K562 (cell line): ENCODE data around the gene GP1BB. TPM values are rescaled to one million over a fixed set of nuclear protein-coding genes. Genes with fewer than 3 reads are reported as not detected.

ENCODE experiments used
- ATAC-seq: fragments of 200-7000 bp; cut with Tn5 transposase; 3 replicates; pipeline ENCODE4 v1.9.1; 2020; ENCODE audit warnings: moderate library complexity
- BruUV-seq: library from RNA; stranded (reverse); fragments of 400-500 nt; replicated peaks from 2 replicates; lab custom pipeline; 2021; lab: Mats Ljungman, UMichigan
- CTCF ChIA-PET: fragments of 300-600 bp; formaldehyde crosslinking; extraction: SDS; loops from one replicate; lab custom pipeline; 2021; ENCODE audit warnings: low intra/inter-chr PET ratio; lab: Yijun Ruan, JAX
- POLR2A ChIA-PET: fragments of 300-600, 350-650 bp; sonication (Branson Sonifier 250); formaldehyde crosslinking; extraction: SDS; loops from one replicate; lab custom pipeline; 2021; ENCODE audit warnings: antibody characterized with exemption, inconsistent platforms; lab: Yijun Ruan, JAX
- DNase-seq, 4 experiments: peaks; one replicate each; pipeline versions ENCODE4 v3.0.0 to v3.0.0-alpha.2; 2011 to 2018; ENCODE audit warnings: low spot score in 3 of 4, mixed read lengths in 3 of 4; ENCODE audit errors: extremely low read depth in 1 of 4
- FAIRE-seq: peaks from 2 replicates; lab custom pipeline; 2011; peaks lifted over from hg19 to GRCh38; lab: Jason Lieb, UNC
- H2AFZ ChIP-seq: 2 replicates; pipeline ENCODE4 v1.6.0; 2011; ENCODE audit warnings: low read depth, low read length, control low read depth, inconsistent platforms
- H3K27ac ChIP-seq: fragments of 200-600 bp; 3 replicates; pipeline ENCODE4 v1.8.0; 2011; ENCODE audit warnings: low read depth, mild to moderate bottlenecking, control low read depth, inconsistent platforms, low read length, moderate library complexity, mixed read lengths; ENCODE audit errors: extremely low read depth
- H3K27me3 ChIP-seq, 2 experiments: fragments of 300-600 bp in 1 of 2; 2 replicates in 1 of 2; 3 replicates in 1 of 2; pipeline versions ENCODE4 v1.6.0 to v1.8.0; 2011; ENCODE audit warnings: inconsistent platforms in 2 of 2, low read length in 2 of 2, mild to moderate bottlenecking in 1 of 2, mixed read lengths in 1 of 2, moderate library complexity in 1 of 2; ENCODE audit not compliant: control insufficient read depth in 2 of 2, insufficient read depth in 2 of 2
- H3K36me3 ChIP-seq: fragments of 300-600 bp; 3 replicates; pipeline ENCODE4 v1.8.0; 2011; ENCODE audit warnings: mild to moderate bottlenecking, low read length, inconsistent platforms; ENCODE audit not compliant: control insufficient read depth, insufficient read depth
- H3K4me1 ChIP-seq, 2 experiments: fragments of 200-600 bp in 1 of 2; replicated peaks in 1 of 2; 2 replicates in 1 of 2; 3 replicates in 1 of 2; pipeline versions ENCODE4 v1.5.1 to v1.8.0; 2011; ENCODE audit warnings: inconsistent platforms in 2 of 2, low read length in 2 of 2, mild to moderate bottlenecking in 1 of 2, mixed read lengths in 1 of 2, moderate library complexity in 1 of 2; ENCODE audit not compliant: control insufficient read depth in 2 of 2, insufficient read depth in 2 of 2
- H3K4me2 ChIP-seq: 2 replicates; pipeline ENCODE4 v1.6.1; 2011; ENCODE audit warnings: low read length, control low read depth, inconsistent platforms, mixed read lengths; ENCODE audit not compliant: insufficient read depth
- H3K4me3 ChIP-seq: fragments of 200-600 bp; sonication (generic), shearing (Covaris generic); 2 replicates; pipeline ENCODE4 v1.5.1; 2016; ENCODE audit warnings: control low read depth, inconsistent platforms
- H3K79me2 ChIP-seq: fragments of 200-600 bp; 3 replicates; pipeline ENCODE4 v1.8.0; 2011; ENCODE audit warnings: low read length, inconsistent platforms; ENCODE audit not compliant: control insufficient read depth, insufficient read depth
- H3K9ac ChIP-seq, 2 experiments: 2 replicates each; pipeline versions ENCODE4 v1.6.0 to v1.6.1; 2011; ENCODE audit warnings: low read depth in 2 of 2, low read length in 2 of 2, control low read depth in 1 of 2, inconsistent platforms in 1 of 2, mild to moderate bottlenecking in 1 of 2, mixed read lengths in 1 of 2; ENCODE audit not compliant: insufficient read depth in 1 of 2
- H3K9me1 ChIP-seq: one replicate; pipeline ENCODE4 v1.6.0; 2011; ENCODE audit warnings: inconsistent platforms, mild to moderate bottlenecking, low read length, moderate library complexity; ENCODE audit not compliant: control insufficient read depth, insufficient read depth
- H3K9me3 ChIP-seq: replicated peaks from 2 replicates; pipeline ENCODE4 v1.5.1; 2011; ENCODE audit warnings: low read depth, low read length, inconsistent platforms; ENCODE audit not compliant: control insufficient read depth, insufficient read depth
- H4K20me1 ChIP-seq: replicated peaks from 2 replicates; pipeline ENCODE4 v1.6.1; 2011; ENCODE audit warnings: low read length, inconsistent platforms, mixed read lengths; ENCODE audit not compliant: control insufficient read depth, insufficient read depth
- MEIS2 ChIP-seq: fragments of 450-650 bp; IDR thresholded peaks from 2 replicates; pipeline ENCODE4 v1.6.1; 2014; ENCODE audit warnings: mild to moderate bottlenecking; ENCODE audit not compliant: partially characterized antibody
- RBM25 ChIP-seq: fragments of 200-400 bp; formaldehyde crosslinking; IDR thresholded peaks from 2 replicates; pipeline ENCODE4 v1.6.1; 2018; ENCODE audit warnings: low read length, low read depth, moderate library complexity; ENCODE audit not compliant: severe bottlenecking
- STAT5A ChIP-seq: IDR thresholded peaks from 2 replicates; pipeline ENCODE4 v1.6.1; 2012; ENCODE audit warnings: low read length, inconsistent platforms, borderline replicate concordance
- ZFP36 ChIP-seq: fragments of 150-350 bp; IDR thresholded peaks from 2 replicates; pipeline ENCODE4 v1.6.1; 2018; ENCODE audit warnings: low read length, low read depth; ENCODE audit not compliant: partially characterized antibody
- WGBS: fragments of 100-300 bp; shearing (Covaris generic); methylation state at CpG from one replicate; pipeline ENCODE4 v1.1.6; 2016; ENCODE audit warnings: low coverage, mixed read lengths; ENCODE audit not compliant: insufficient coverage; ENCODE audit errors: missing lambda C conversion rate; 5-methylcytosine and 5-hydroxymethylcytosine counted together
- in situ Hi-C: fragments of 300-500 bp; cut with MboI; formaldehyde crosslinking; loops from 4 replicates; pipeline ENCODE4 v1.15.0; 2018; ENCODE audit warnings: inconsistent platforms, mixed read lengths
- intact Hi-C: fragments of 100-400 bp; cut with micrococcal nuclease; formaldehyde crosslinking; loops from 2 replicates; pipeline ENCODE4 v1.14.2; 2022
- polyA plus RNA-seq, 8 experiments: library from polyadenylated mRNA; depleted of rRNA in 4 of 8; stranded (reverse) in 5 of 8; unstranded in 3 of 8; fragments of >200 nt; fragmentation: Nextera tagmentation in 2 of 8; fragmentation: Illumina TruSeq in 1 of 8; extraction: Ambion mirVana in 2 of 8; extraction: Trizol in 1 of 8; gene quantifications; 2 replicates each; pipeline versions ENCODE4 v1.2.1 to v1.2.3, GENCODE V29; 2011 to 2014; ENCODE audit warnings: inconsistent platforms in 1 of 8, missing spikeins in 1 of 8
- total RNA-seq, 7 experiments: library from RNA; depleted of rRNA in 6 of 7; stranded (reverse); fragments of >200 nt in 6 of 7; fragmentation: Illumina TruSeq in 2 of 7; extraction: Trizol in 2 of 7; gene quantifications; 2 replicates each; pipeline versions ENCODE4 v1.2.1 to v1.2.3, GENCODE V29; 2011 to 2021; ENCODE audit warnings: low replicate concordance in 1 of 7
- TF ChIP-seq, protein P1 (sequence below): fragments of 250-450 bp; sonication (Bioruptor Pico); IDR thresholded peaks from 2 replicates; pipeline ENCODE4 v1.4.0; 2020; ENCODE audit warnings: mild to moderate bottlenecking, moderate library complexity, borderline replicate concordance
- TF ChIP-seq, protein P2 (sequence below): sonication (generic); formaldehyde crosslinking; IDR thresholded peaks from 2 replicates; pipeline ENCODE4 v1.9.0; 2022; ENCODE audit warnings: mild to moderate bottlenecking, missing genetic modification reagents
- TF ChIP-seq, protein P3 (sequence below): fragments of 450-650 bp; IDR thresholded peaks from 2 replicates; pipeline ENCODE4 v1.6.1; 2016; ENCODE audit warnings: mild to moderate bottlenecking
- TF ChIP-seq, protein P4 (sequence below): fragments of 250-450 bp; sonication (Bioruptor Pico); IDR thresholded peaks from 2 replicates; pipeline ENCODE4 v1.8.0; 2021; ENCODE audit warnings: moderate library complexity, mild to moderate bottlenecking, inconsistent platforms
- TF ChIP-seq, protein P5 (sequence below): IDR thresholded peaks from 2 replicates; pipeline ENCODE4 v1.6.1; 2012; ENCODE audit warnings: low read depth, low read length, improper control_type of control experiment, borderline replicate concordance

The GP1BB gene
- total and polyA plus RNA-seq, 9 of the 15 experiments (the other 6 are each of a cell fraction or from before 2014, with no cell fraction given) = 0.69 to 162 (median 2.8) TPM

DNA sequence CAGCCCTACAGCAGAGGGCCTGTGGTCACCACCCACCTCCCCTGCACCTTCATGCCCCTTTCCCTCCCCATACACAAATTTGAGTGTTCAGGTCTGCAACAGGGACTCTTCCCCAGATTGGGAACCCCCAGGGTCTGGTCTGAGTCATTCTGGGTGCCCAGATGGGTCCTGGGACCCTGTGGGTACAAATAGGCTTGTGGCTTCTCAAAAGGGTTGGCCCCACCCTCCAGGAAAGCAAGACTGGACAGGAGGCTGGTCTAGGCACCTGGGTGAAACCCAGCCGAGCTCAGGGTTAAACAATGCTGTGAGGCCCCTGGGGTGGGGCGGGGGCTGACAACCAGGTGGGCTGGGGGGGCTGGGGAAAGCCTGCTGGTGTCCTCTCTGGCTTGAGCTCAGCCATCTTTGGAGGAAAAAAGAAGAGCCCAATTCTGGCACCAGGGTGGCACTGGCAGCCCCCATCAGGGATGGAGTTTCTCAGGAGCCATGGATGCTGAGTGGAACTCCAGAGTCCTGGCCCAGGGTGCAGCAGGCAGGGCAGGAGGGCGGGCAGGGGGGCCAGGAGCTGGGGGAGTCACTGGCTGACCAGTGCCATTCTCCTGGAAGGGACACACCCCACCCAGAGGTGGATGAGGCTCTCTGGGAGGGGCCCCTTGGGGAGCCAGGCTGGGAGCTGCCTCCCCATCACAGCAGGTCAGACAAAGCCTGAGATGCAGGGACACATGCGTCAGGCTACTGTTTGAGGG is 8.0 kb upstream of the GP1BB start (continued):
- TF ChIP-seq, protein P1, sequence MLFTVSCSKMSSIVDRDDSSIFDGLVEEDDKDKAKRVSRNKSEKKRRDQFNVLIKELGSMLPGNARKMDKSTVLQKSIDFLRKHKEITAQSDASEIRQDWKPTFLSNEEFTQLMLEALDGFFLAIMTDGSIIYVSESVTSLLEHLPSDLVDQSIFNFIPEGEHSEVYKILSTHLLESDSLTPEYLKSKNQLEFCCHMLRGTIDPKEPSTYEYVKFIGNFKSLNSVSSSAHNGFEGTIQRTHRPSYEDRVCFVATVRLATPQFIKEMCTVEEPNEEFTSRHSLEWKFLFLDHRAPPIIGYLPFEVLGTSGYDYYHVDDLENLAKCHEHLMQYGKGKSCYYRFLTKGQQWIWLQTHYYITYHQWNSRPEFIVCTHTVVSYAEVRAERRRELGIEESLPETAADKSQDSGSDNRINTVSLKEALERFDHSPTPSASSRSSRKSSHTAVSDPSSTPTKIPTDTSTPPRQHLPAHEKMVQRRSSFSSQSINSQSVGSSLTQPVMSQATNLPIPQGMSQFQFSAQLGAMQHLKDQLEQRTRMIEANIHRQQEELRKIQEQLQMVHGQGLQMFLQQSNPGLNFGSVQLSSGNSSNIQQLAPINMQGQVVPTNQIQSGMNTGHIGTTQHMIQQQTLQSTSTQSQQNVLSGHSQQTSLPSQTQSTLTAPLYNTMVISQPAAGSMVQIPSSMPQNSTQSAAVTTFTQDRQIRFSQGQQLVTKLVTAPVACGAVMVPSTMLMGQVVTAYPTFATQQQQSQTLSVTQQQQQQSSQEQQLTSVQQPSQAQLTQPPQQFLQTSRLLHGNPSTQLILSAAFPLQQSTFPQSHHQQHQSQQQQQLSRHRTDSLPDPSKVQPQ (CRISPR knock-in tag) = no peak
- TF ChIP-seq ZFP36 = peak; percentile 1
- TF ChIP-seq STAT5A = no peak

DNA sequence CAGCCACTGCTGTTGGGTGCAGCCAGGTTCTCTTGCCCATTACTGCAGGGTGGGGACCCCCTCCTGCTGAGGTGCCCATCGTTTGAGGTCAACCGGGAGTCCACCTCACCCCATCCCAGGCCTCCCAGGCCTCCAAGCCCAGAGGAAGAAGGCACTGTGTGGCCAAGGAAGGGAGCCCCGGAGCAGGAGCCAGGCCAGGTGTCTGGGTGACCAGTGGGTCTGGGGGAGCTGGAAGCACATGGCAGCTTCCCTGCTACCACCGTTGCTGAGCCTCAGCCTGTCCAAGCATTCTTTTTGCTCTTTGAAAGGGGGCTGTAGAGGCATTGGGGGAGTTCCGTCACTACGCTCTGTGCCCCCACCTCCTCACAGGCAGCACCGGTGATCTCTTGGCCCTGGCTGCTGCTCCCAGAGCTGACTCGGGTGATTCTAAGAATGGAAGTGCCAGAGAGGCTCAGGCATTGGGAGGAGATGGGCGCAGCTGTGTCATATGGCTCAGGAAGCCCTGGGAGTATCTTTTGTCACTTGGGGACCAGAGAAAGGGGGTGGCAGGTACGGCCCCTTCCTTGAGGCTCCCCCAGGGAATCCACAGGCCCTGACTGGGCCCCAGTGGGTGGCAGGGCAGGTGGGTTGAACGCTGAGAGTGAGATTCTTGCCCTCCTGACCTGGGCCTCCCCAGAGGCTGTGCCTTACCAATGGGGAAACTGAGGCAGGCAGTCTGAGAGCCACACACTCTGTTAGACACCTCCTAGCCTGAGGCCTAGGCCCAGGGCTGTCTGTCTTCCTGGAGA is 7.1 kb upstream of the GP1BB start:
- peaks cover 33% of the 10 kb centered on the region for H3K79me2 ChIP-seq
- no peak overlapping the region for H3K27ac ChIP-seq
- peaks cover 20% of the 10 kb centered on the region for H3K36me3 ChIP-seq
- 57% methylated on average over 11 of the region's 11 CpGs for WGBS
- in situ Hi-C loops (no loop called here), intact Hi-C loops (loop anchor here (5.0 to 10.0 kb wide), 2 partner anchors 51 to 239 kb away; partner anchors contain the start of genes CDC45 and UFD1)
- no peak overlapping the region for H3K4me2 ChIP-seq
- H3K9ac ChIP-seq = peak overlapping the region in 1 of 2 experiments; percentile 28; a peak in 2 of 4 replicates
- ATAC-seq (no peak), FAIRE-seq (no peak), DNase-seq (no peak)
- no peak overlapping the region for H2AFZ ChIP-seq
- ChIA-PET POLR2A (interaction anchor here (0.5 to 1.8 kb wide), 12 partner anchors 13 to 573 kb away, joined by 3 to 8 read pairs (median 3); no protein-coding TSS in a partner anchor), CTCF (interaction anchor here (4.5 kb wide), 1 partner anchor 36 kb away, joined by 113 read pairs; no protein-coding TSS in a partner anchor)
- no TSS peak for BruUV-seq
- no peak overlapping the region for H3K4me3 ChIP-seq
- peaks cover 18% of the 10 kb centered on the region for H3K9me1 ChIP-seq
- H3K27me3 ChIP-seq = peaks cover 0 to 10% of the 10 kb centered on the region in 2 experiments; a peak in 3 of 5 replicates
- H3K4me1 ChIP-seq = peaks cover 46 to 83% of the 10 kb centered on the region in 2 experiments
- H3K9me3 ChIP-seq = no peaks in the 10 kb centered on the region
- peaks cover 22% of the 10 kb centered on the region for H4K20me1 ChIP-seq
- TF ChIP-seq RBM25 (no peak), MEIS2 (no peak)
- TF ChIP-seq, protein P2, sequence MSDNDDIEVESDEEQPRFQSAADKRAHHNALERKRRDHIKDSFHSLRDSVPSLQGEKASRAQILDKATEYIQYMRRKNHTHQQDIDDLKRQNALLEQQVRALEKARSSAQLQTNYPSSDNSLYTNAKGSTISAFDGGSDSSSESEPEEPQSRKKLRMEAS (CRISPR knock-in tag) = no peak
- TF ChIP-seq, protein P3, sequence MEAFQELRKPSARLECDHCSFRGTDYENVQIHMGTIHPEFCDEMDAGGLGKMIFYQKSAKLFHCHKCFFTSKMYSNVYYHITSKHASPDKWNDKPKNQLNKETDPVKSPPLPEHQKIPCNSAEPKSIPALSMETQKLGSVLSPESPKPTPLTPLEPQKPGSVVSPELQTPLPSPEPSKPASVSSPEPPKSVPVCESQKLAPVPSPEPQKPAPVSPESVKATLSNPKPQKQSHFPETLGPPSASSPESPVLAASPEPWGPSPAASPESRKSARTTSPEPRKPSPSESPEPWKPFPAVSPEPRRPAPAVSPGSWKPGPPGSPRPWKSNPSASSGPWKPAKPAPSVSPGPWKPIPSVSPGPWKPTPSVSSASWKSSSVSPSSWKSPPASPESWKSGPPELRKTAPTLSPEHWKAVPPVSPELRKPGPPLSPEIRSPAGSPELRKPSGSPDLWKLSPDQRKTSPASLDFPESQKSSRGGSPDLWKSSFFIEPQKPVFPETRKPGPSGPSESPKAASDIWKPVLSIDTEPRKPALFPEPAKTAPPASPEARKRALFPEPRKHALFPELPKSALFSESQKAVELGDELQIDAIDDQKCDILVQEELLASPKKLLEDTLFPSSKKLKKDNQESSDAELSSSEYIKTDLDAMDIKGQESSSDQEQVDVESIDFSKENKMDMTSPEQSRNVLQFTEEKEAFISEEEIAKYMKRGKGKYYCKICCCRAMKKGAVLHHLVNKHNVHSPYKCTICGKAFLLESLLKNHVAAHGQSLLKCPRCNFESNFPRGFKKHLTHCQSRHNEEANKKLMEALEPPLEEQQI = no peak
- TF ChIP-seq, protein P4, sequence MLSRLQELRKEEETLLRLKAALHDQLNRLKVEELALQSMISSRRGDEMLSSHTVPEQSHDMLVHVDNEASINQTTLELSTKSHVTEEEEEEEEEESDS (CRISPR knock-in tag) = no peak
- TF ChIP-seq, protein P5, sequence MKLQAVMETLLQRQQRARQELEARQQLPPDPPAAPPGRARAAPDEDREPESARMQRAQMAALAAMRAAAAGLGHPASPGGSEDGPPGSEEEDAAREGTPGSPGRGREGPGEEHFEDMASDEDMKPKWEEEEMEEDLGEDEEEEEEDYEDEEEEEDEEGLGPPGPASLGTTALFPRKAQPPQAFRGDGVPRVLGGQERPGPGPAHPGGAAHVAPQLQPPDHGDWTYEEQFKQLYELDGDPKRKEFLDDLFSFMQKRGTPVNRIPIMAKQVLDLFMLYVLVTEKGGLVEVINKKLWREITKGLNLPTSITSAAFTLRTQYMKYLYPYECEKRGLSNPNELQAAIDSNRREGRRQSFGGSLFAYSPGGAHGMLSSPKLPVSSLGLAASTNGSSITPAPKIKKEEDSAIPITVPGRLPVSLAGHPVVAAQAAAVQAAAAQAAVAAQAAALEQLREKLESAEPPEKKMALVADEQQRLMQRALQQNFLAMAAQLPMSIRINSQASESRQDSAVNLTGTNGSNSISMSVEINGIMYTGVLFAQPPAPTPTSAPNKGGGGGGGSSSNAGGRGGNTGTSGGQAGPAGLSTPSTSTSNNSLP = no peak
